HG03196 (cell line): ENCODE data around the gene PTPRM.

Experiments used
- ATAC-seq: cut with Tn5 transposase; IDR thresholded peaks from one replicate; pipeline ENCODE4 v1.9.1; 2021; ENCODE audit not compliant: unreplicated experiment

PTPRM gene

GRCh38 chr18:8296886-8297616 lies 729.9 kb downstream of the PTPRM start:
- ATAC-seq, result no peak

- no peak for ATAC-seq
These were observed 731.1 kb downstream of the PTPRM start for GRCh38 chr18:8298186-8298585.

- no peak for ATAC-seq
These were observed 732.2 kb downstream of the PTPRM start for GRCh38 chr18:8299054-8299980.

- no peak for ATAC-seq
These were observed 733.8 kb downstream of the PTPRM start for GRCh38 chr18:8300751-8301410.

GRCh38 chr18:8301427-8302172 lies 734.5 kb downstream of the PTPRM start:
- no peak for ATAC-seq

- no peak for ATAC-seq
These were observed 736.1 kb downstream of the PTPRM start for GRCh38 chr18:8303151-8303755.

- no peak for ATAC-seq
These were observed 740.8 kb downstream of the PTPRM start for GRCh38 chr18:8307960-8308359.

- ATAC-seq, result no peak
These were observed 745.9 kb downstream of the PTPRM start for GRCh38 chr18:8313043-8313442.

GRCh38 chr18:8314124-8314523 lies 747.0 kb downstream of the PTPRM start:
- ATAC-seq, result no peak

GRCh38 chr18:8319798-8320489 lies 752.8 kb downstream of the PTPRM start:
- no peak for ATAC-seq

GRCh38 chr18:8322486-8322885 lies 755.4 kb downstream of the PTPRM start:
- ATAC-seq, result no peak

- no peak for ATAC-seq
These were observed 757.4 kb downstream of the PTPRM start for GRCh38 chr18:8324343-8325065.

- no peak for ATAC-seq
These were observed 759.8 kb downstream of the PTPRM start for GRCh38 chr18:8326763-8327394.

GRCh38 chr18:8328126-8328525 lies 761.0 kb downstream of the PTPRM start:
- ATAC-seq, result no peak

GRCh38 chr18:8329186-8329771 lies 762.2 kb downstream of the PTPRM start:
- ATAC-seq, result no peak

GRCh38 chr18:8330575-8330974 lies 763.5 kb downstream of the PTPRM start:
- no peak for ATAC-seq

GRCh38 chr18:8332286-8332685 lies 765.2 kb downstream of the PTPRM start:
- no peak for ATAC-seq

- ATAC-seq, result no peak
These were observed 766.8 kb downstream of the PTPRM start for GRCh38 chr18:8333961-8334360.
